RPMI7951 (cell line): ENCODE results near the gene PSMB9. TPM values are rescaled to one million over a fixed set of nuclear protein-coding genes. Genes with fewer than 3 reads are reported as not detected.

ENCODE experiments used
- DNase-seq: peaks from one replicate; pipeline ENCODE4 v3.0.0-alpha.2; 2012; ENCODE audit warnings: low read depth
- total RNA-seq: library from RNA; depleted of rRNA; stranded (reverse); fragments of >200 nt; shearing (Covaris generic); gene quantifications from 2 replicates; pipeline ENCODE4 v1.2.3, GENCODE V29; 2014; rRNA removed

Gene PSMB9
- total RNA-seq, 1 experiment from 2014 or later: 174 TPM

- DNase-seq: no peak
Observed at GRCh38 chr6:32905078-32905477, 51.1 kb downstream of the PSMB9 start.

GRCh38 chr6:32906539-32906938, 52.5 kb downstream of the PSMB9 start:
- no peak for DNase-seq

- DNase-seq: no peak
Observed at GRCh38 chr6:32908897-32909296, 54.9 kb downstream of the PSMB9 start.

Other genes starting within 250 kb of the PSMB9 start
- gene HLA-DQA1, start 216.8 kb upstream of the PSMB9 start, total RNA-seq: not detected in 2 replicates
- gene HLA-DQB1, start 187.5 kb upstream of the PSMB9 start, total RNA-seq: not detected in 2 replicates
- not detected in 2 replicates for gene HLA-DQA2, start 112.8 kb upstream of the PSMB9 start, total RNA-seq
- not detected in 2 replicates for gene HLA-DQB2, start 90.7 kb upstream of the PSMB9 start, total RNA-seq
- 0.10 TPM in 1 of 2 replicates, not detected in the other for gene HLA-DOB, start 37.2 kb upstream of the PSMB9 start, total RNA-seq
- gene TAP2, start 15.5 kb upstream of the PSMB9 start, total RNA-seq: 15.1 and 18.3 TPM in 2 replicates
- 141 and 189 TPM in 2 replicates for gene PSMB8, start 10.1 kb upstream of the PSMB9 start, total RNA-seq
- gene TAP1, start 488 bp upstream of the PSMB9 start, total RNA-seq: 84.7 and 93.7 TPM in 2 replicates
- gene HLA-DMB, start 86.8 kb downstream of the PSMB9 start, total RNA-seq: 2.5 and 3.1 TPM in 2 replicates
- 10.1 and 10.9 TPM in 2 replicates for gene HLA-DMA, start 98.9 kb downstream of the PSMB9 start, total RNA-seq
- gene BRD2, start 114.4 kb downstream of the PSMB9 start, total RNA-seq: 77.5 and 82.1 TPM in 2 replicates
- under 0.01 TPM in 1 of 2 replicates, not detected in the other for gene HLA-DOA, start 155.4 kb downstream of the PSMB9 start, total RNA-seq
- 4.4 and 10.0 TPM in 2 replicates for gene HLA-DPA1, start 219.5 kb downstream of the PSMB9 start, total RNA-seq
- gene HLA-DPB1, start 221.8 kb downstream of the PSMB9 start, total RNA-seq: 29.6 and 35.4 TPM in 2 replicates